ENCODE data around the gene ACTN1.

DNA sequence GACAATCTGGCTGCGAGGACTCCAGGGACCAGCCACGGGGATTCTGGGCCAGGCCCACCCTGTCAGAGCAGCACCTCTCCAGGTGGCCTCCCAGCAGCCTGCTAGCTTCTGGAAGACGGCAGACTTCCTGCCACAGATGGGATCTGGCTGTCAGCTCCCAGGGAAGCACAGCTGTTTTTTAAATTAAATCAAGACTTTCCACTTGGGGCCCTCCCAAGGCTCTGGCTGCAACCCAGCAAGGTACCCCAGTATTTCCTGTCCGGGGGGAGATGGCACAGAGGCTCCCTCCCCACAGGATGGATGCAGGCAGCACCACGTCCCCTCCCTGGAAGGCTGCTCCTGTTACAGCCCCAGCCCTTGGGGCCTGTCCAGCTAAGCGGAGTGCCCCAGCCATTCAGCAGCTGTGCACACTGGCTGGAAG is 56.9 kb downstream of the ACTN1 start:
- TF ChIP-seq, protein P1, sequence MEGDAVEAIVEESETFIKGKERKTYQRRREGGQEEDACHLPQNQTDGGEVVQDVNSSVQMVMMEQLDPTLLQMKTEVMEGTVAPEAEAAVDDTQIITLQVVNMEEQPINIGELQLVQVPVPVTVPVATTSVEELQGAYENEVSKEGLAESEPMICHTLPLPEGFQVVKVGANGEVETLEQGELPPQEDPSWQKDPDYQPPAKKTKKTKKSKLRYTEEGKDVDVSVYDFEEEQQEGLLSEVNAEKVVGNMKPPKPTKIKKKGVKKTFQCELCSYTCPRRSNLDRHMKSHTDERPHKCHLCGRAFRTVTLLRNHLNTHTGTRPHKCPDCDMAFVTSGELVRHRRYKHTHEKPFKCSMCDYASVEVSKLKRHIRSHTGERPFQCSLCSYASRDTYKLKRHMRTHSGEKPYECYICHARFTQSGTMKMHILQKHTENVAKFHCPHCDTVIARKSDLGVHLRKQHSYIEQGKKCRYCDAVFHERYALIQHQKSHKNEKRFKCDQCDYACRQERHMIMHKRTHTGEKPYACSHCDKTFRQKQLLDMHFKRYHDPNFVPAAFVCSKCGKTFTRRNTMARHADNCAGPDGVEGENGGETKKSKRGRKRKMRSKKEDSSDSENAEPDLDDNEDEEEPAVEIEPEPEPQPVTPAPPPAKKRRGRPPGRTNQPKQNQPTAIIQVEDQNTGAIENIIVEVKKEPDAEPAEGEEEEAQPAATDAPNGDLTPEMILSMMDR (IDR thresholded peaks at IDR 0.05; ENCODE audit: low read depth, low read length), result no peak
- TF ChIP-seq EZH2phosphoT487 (IDR thresholded peaks at IDR 0.05; ENCODE audit: low read depth), result no peak
